Measurements from ENCODE around the gene CRB3.

The CRB3 gene

DNA sequence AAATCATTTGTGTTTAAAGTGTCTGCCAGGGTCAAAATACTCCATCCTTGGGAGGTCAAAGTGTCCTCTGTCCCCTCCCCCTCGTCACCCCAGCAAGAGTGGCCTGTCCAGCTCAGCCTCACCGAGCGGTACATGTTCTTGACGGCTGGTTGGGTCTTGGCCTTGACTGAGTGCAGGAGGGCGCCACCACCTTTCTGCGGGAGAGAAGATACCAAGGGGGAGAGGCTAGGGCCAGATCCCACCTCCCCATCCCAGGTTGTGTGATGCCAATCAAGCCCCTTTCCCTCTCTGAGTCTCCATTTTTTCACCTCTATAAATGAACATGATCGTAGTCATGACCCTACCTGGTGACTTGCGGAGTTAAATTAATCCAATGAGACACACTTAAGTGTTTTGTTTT is 6.1 kb downstream of the CRB3 start:
- no peak for DNase-seq

GRCh38 chr19:6471076-6471475 is 7.0 kb downstream of the CRB3 start:
- no peak for DNase-seq

- DNase-seq, result no peak
Observed at GRCh38 chr19:6472713-6473112, 8.6 kb downstream of the CRB3 start.

- no peak for DNase-seq
Observed at GRCh38 chr19:6473647-6474046, 9.6 kb downstream of the CRB3 start.

DNA sequence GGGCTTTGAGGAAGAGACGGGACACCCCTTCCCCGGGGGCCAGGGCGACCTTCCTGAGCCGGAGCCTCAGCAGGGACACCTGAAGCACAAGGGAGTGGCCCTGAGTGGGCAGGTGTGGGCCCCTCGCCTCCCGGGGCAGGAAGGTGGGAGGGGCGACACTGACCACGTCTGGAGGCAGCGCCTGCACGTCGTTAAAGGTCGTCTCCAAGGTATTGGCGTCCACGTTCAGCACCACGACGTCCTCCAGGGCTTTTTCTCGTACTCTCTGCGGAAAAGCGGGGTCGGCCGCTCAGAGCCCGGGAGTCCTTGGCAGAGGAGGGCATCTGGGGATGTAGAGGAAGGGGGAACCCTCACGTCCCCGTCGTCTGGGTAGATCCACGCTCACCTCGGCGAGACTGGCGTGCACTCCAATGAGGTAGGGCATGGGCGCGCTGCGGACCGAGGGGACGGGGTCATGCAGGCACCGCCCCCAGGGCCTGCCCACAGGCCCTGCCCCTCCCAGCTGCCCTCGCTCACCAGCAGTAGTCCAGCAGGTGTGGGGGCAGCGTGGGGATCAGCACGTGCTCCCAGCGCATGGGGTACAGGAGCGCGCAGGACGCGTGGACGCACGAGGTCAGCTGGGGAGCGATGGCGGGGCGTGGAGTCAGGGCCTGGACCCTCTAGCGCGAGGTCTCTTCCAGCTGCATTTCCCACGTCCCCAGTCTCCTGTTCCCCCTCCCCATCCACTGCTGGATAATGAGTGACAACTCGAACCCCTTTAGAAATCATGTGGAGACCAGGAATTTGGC is 11.4 kb downstream of the CRB3 start:
- DNase-seq, result no peak

DNA sequence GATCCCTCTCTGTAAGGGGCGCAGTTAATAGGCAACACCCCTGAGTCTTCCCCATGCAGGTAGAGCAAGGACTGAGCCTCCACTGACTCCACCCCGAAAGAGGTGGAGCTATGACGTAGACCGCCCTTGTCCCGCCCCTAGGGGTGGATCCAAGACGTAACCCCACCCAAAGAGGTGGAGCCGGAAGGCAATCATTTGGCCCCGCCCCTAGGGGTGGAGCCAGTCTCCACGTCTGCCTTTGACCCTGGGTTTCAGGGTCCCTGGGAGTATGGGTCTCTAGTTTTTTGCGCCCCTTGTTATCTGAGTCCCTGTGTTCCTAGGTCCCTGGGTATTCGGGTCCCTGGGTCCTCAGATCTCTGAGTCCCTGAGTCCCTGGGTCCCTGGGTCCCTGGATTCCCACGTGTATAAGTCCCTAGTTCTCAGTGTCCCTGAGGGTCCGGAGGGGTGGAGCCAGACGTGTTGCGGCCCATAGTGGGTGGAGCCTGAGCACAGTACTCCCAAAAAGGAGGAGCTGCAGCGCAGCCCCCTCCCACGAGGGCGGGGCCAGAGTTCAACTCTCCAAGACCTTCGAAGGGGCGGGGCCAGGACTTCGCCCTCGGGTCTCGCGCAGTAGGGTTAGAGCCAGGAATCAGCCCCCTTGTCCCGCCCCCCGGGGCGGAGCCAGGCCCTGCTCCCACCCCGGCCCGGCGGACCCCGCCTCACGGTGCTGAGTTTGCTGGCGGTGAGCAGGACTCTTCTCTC is 12.3 kb downstream of the CRB3 start:
- peak; percentile 32 for DNase-seq

DNA sequence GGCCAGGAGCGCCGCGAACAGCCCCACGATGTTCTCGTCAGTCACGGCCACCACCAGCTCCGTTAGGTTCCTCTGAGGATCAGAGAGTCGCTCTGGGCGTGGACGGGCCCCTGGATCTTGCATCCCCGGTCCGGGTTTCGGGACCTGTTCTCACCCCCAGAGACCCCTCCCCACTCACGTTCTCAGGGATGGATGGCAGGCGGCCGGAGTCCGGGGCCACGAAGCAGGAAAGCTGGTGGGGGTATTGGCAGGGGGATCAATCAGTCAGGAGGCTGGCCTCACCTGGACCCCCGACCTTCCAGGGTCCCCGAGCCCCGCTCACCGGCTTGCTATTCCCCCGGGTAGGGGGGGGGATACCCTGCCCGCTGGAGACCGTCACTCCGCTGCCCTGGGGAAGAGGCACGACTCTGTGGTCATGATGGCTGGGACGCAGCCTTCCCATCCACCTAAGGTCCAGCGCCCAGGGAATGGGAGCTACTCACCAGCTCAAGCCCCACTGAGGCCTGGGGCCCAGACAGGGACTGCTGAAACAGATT is 12.9 kb downstream of the CRB3 start:
- no peak for DNase-seq

DNA sequence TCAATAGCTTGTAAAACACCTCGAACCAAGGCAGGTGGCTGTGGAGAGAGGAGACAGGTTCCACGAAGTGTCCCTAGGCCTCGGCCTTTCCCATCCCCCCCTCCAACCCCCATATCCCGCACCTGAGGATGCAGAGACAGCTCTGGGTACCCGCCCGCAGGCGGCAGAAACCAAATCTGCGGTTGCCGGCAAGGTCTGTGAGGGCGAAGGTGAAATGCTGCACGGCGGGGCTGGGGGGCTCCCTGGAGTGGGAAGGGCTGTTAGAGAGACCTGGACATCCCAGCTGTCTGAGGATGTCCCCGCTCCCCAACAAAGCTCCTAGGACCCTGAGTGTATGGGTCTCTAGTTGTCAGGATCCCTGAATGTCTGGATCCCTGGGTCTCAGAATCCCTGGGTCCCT is 14.7 kb downstream of the CRB3 start:
- DNase-seq, result no peak

DNA sequence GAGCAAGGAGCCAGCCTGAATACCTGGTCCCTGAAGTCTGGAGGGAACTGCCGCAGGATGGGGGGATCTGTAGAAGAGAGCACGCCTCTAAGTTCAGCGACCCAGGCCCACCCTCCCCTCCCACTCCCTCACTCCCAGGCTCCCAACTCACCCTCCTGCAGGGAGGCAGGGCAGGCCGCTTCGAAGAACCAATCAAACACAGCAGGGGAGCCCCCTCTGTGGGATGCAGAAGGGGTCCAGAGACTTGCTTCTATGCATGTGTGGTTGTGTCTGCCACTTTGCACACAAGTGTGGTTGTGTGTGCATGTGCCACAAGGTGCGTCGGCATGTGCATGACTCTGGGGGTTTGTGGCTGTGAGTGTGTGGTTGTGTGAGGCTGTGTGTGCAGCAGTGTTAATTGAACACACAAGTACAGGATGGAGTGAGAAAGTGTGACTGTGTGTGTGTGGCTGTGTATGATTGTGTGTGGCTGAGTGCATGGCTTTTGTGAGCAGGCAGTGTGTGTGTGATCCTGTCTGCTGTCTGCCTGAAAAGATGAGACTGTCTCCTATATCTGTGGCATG is 15.8 kb downstream of the CRB3 start:
- no peak for DNase-seq

GRCh38 chr19:6480848-6481415 is 16.9 kb downstream of the CRB3 start:
- DNase-seq, result peak; percentile 37

DNA sequence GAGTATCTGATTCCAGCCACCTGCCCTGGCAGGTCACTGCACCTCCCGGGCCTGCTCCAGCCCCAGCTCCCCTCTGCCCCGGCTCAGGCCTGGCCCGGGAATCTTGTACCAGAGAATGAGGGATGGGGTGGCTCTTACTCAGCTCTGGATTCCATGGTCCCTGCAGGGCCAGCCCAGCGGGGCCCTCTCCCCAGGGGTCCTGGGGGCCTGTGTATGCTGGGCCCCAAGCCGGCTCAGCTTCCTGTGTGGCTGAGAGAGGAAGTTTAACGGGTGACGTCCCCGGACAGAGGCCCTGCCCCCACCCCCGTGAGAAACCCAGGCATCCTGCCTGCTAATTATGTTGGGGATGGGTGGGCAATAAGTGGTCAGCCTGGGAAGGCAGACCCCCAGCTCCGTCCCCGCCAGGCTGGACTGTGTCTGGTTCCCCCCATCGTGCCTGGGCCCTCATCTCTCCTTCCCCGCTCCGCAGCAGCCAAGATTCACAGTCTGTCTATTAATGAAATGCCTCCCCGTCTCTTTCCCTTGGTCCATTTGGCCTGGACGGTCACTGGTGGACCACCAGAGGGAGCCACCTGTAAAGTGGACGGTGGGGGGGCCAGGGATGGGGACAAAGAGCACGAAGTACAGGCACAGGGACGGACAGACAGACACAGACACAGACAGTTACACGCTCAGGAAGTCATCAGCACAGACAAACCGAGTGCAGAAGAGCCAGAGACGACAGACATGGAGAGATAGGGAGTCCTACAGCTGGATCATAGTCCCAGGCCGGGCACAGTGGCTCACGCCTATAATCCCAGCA is 17.7 kb downstream of the CRB3 start, which contains the start of gene DENND1C:
Gene DENND1C (minus strand): TSS at position 247 of the 802 bp plus-strand sequence. CDS start 92 bp downstream, at position 155.
- peak; percentile 83 for DNase-seq

- DNase-seq, result peak; percentile 33
Observed at GRCh38 chr19:6482343-6482686, 18.2 kb downstream of the CRB3 start.

DNA sequence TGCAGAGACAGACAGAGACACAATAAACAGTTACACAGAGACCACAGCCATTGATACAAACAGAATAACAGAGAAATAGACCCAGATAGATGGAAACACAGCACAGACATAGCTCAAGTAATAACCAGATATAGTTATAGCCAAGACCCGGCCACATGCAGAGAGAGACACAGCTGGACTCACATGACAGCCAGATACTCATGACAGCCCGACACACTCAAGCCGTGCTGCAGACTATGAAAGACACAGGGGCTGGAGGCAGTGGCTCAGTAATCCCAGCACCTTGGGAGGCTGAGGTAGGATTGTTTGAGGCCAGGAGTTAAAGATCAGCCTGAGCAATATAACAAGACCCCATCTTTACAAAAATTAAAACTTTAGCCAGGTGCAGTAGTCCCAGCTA is 19.2 kb downstream of the CRB3 start:
- no peak for DNase-seq

DNA sequence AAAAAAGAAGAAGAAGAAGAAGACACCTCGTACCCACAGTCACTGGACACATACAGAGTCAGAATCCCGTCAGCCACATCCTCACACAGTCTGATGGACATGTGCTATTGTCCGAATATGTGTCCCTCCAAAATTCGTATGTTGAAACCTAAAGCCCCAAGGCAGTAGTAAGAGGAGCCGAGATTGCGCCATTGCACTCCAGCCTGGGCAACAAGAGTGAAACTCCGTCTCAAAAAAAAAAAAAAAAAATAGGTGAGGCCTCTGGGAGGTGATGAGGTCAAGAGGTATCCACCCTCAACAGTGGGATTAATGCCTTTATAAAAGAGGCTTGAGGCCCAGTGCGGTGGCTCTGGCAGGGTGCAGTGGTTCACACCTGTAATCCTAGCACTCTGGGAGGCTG is 20.2 kb downstream of the CRB3 start:
- no peak for DNase-seq

GRCh38 chr19:6484831-6485230 is 20.8 kb downstream of the CRB3 start:
- no peak for DNase-seq

GRCh38 chr19:6489278-6490061 is 25.4 kb downstream of the CRB3 start:
- DNase-seq, result no peak

GRCh38 chr19:6490134-6490533 is 26.1 kb downstream of the CRB3 start:
- DNase-seq, result no peak

DNA sequence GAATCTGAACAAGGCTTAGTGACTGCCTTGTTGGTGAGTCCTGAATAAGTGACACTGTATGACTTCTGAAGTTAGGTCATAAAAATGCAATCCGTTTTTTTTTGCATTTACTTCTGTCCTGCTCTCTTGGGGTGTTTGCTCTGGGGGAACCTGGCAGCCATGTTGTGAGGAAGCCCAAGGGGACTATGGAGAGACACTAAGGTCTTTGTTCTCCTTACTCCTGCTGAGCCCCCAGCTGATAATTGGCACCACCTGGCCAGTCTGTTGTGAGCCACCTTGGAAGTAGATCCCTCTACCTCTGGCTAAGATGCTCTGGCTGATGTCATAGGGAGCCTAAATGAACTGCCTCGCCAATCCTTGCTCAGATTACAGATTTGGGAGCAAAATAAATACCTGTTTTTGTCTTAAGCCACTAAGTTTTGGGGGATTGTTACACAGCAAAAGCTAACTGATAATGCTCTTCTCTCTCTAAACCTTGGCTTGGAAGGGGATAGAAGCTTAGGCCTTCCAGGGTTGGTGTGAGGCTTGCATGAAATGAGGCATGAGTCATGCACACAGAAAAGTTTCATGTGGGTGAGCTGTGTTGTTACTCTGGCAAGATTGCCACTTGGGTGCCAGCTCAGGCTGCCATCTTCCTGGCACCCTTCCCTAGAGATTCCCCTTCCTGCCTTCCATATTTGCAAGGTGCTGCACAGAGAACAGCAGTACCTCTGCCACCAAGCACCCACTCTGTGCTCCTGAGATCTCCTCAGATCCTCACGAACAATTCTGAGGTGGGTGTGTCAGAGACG is 27.9 kb downstream of the CRB3 start:
- no peak for DNase-seq

DNA sequence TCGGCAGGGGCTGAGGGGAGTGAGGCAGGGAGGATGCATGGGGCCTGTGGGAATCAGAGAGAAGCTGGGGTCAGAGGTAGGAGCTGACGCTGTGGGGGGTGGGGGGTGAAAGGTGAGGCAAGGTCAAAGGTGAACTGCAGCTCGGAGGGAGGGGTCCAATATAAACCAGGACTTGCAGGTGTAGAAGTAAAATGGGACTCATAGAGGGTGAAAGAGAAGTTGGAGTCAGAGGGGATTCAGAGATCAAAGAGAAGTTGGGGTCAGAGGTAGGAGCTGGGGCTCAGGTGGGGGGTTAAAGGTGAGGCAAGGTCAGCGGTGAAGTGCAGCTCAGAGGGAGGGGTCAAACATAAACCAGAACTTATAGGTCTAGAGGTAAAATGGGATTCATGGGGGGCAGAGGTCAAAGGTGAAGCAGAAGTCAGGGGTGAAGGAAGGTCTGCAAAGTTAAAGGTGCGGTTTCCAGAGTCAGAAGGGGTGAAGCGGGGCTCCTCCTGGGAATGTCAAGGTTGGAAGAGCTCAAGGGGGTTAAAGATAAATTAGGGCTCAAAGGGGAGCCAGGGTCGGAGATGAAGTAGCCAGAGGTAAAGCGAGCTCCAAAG is 30.5 kb downstream of the CRB3 start:
- DNase-seq, result no peak

- no peak for DNase-seq
Observed at GRCh38 chr19:6495947-6496346, 31.9 kb downstream of the CRB3 start.
